Endothelial cell of umbilical vein (primary cell): ENCODE results near the gene FYN. TPM values are rescaled to one million over a fixed set of nuclear protein-coding genes. Genes with fewer than 3 reads are reported as not detected.

Source experiments
- BruUV-seq: library from RNA; stranded (reverse); fragments of 400-500 nt; replicated peaks from 2 replicates; lab custom pipeline; 2021; lab: Mats Ljungman, UMichigan
- CTCF ChIA-PET: fragments of 300-600, 350-600 bp; sonication (Branson Sonifier 250); formaldehyde crosslinking; loops from one replicate; lab custom pipeline; 2021; ENCODE audit warnings: antibody characterized with exemption, inconsistent platforms; lab: Charles Lee
- POLR2A ChIA-PET: fragments of 300-600, 350-600 bp; sonication (Branson Sonifier 250); formaldehyde crosslinking; loops from one replicate; lab custom pipeline; 2021; ENCODE audit warnings: antibody characterized with exemption, inconsistent platforms; lab: Charles Lee
- DNase-seq: peaks from one replicate; pipeline ENCODE4 v3.0.0-alpha.2; 2011; ENCODE audit warnings: low read depth, low spot score
- FAIRE-seq: peaks from 2 replicates; lab custom pipeline; 2011; peaks lifted over from hg19 to GRCh38; lab: Jason Lieb, UNC
- H2AFZ ChIP-seq: 2 replicates; pipeline ENCODE4 v1.6.0; 2012; ENCODE audit warnings: low read depth, low read length, control low read depth, inconsistent platforms
- H3K27ac ChIP-seq: 2 replicates; pipeline ENCODE4 v1.5.1; 2011; ENCODE audit warnings: low read depth, mild to moderate bottlenecking, control low read depth, low read length, moderate library complexity; ENCODE audit not compliant: insufficient read depth
- H3K27me3 ChIP-seq, 2 experiments: 2 replicates each; pipeline versions ENCODE4 v1.6.0 to v1.6.1; 2011; ENCODE audit warnings: low read length in 2 of 2, mixed read lengths in 1 of 2; ENCODE audit not compliant: control insufficient read depth in 2 of 2, insufficient read depth in 2 of 2
- H3K36me3 ChIP-seq, 2 experiments: 2 replicates in 1 of 2; 3 replicates in 1 of 2; pipeline ENCODE4 v1.5.1; 2011; ENCODE audit warnings: low read length in 2 of 2, mild to moderate bottlenecking in 1 of 2, moderate library complexity in 1 of 2; ENCODE audit not compliant: control insufficient read depth in 2 of 2, insufficient read depth in 2 of 2; ENCODE audit errors: extremely low read depth in 1 of 2
- H3K4me1 ChIP-seq: 3 replicates; pipeline ENCODE4 v1.5.1; 2011; ENCODE audit warnings: mild to moderate bottlenecking, low read length; ENCODE audit not compliant: control insufficient read depth, insufficient read depth; ENCODE audit errors: extremely low read depth
- H3K4me2 ChIP-seq: 2 replicates; pipeline ENCODE4 v1.6.1; 2011; ENCODE audit warnings: low read length, control low read depth, mixed read lengths; ENCODE audit not compliant: insufficient read depth
- H3K4me3 ChIP-seq, 3 experiments: fragments of 200-600 bp in 1 of 3; sonication (generic), shearing (Covaris generic) in 1 of 3; replicated peaks in 1 of 3; 2 replicates each; pipeline ENCODE4 v1.5.1; 2011 to 2016; ENCODE audit warnings: control low read depth in 3 of 3, low read length in 3 of 3, mild to moderate bottlenecking in 2 of 3, inconsistent platforms in 1 of 3, low read depth in 1 of 3, moderate library complexity in 1 of 3; ENCODE audit not compliant: insufficient read depth in 1 of 3
- H3K79me2 ChIP-seq: 2 replicates; pipeline ENCODE4 v1.6.0; 2012; ENCODE audit warnings: low read length, inconsistent platforms; ENCODE audit not compliant: control insufficient read depth, insufficient read depth
- H3K9ac ChIP-seq: replicated peaks from 2 replicates; pipeline ENCODE3; 2011; ENCODE audit warnings: low read length, control low read depth; ENCODE audit not compliant: insufficient read depth; ENCODE audit errors: extremely low read depth
- H3K9me1 ChIP-seq: replicated peaks from 3 replicates; pipeline ENCODE4 v1.6.0; 2011; ENCODE audit warnings: mild to moderate bottlenecking, low read length; ENCODE audit not compliant: control insufficient read depth, insufficient read depth; ENCODE audit errors: extremely low read depth
- H3K9me3 ChIP-seq: replicated peaks from 2 replicates; pipeline ENCODE4 v1.5.1; 2012; ENCODE audit warnings: low read length, inconsistent platforms; ENCODE audit not compliant: control insufficient read depth, insufficient read depth
- H4K20me1 ChIP-seq: replicated peaks from 2 replicates; pipeline ENCODE3; 2011; ENCODE audit warnings: mild to moderate bottlenecking, low read length; ENCODE audit not compliant: control insufficient read depth, insufficient read depth; ENCODE audit errors: extremely low read depth
- CTCF ChIP-seq, 2 donors: IDR thresholded peaks; 1 replicate in 1 of 2; 2 replicates in 1 of 2; pipeline ENCODE4 v1.5.1; 2011; ENCODE audit warnings: low read length in 2 of 2, mild to moderate bottlenecking in 2 of 2, moderate library complexity in 2 of 2, control low read depth in 1 of 2, inconsistent platforms in 1 of 2, low read depth in 1 of 2; ENCODE audit not compliant: insufficient read depth in 1 of 2; ENCODE audit errors: extremely low read depth in 1 of 2
- GATA2 ChIP-seq: IDR thresholded peaks from 2 replicates; pipeline ENCODE4 v1.7.0; 2011; ENCODE audit warnings: low read depth, mild to moderate bottlenecking, moderate library complexity, mixed read lengths, low read length; ENCODE audit not compliant: insufficient read length, insufficient read depth
- JUN ChIP-seq: IDR thresholded peaks from 2 replicates; pipeline ENCODE4 v1.6.1; 2011; ENCODE audit warnings: borderline replicate concordance, low read depth; ENCODE audit not compliant: insufficient read length, insufficient read depth
- MYC ChIP-seq: IDR thresholded peaks from one replicate; pipeline ENCODE4 v1.6.1; 2011; ENCODE audit warnings: mild to moderate bottlenecking, low read depth, low read length
- POLR2A ChIP-seq: IDR thresholded peaks from 2 replicates; pipeline ENCODE4 v1.6.1; 2012; ENCODE audit warnings: low read depth, mild to moderate bottlenecking, control low read depth, low read length
- dilution Hi-C: fragments of 300-500 bp; cut with MboI; formaldehyde crosslinking; loops from one replicate; pipeline ENCODE4 v1.15.0; 2019; ENCODE audit warnings: low sequenced_read_pairs; ENCODE audit not compliant: extremely low pct_ligation_motif_present
- intact Hi-C: fragments of 100-400 bp; cut with micrococcal nuclease; formaldehyde crosslinking; loops from one replicate; pipeline ENCODE4 v1.10.0; 2022
- polyA plus RNA-seq, 4 experiments: library from polyadenylated mRNA; depleted of rRNA in 3 of 4; stranded (reverse) in 3 of 4; unstranded in 1 of 4; fragments of >200 nt; gene quantifications; 2 replicates each; pipeline versions ENCODE4 v1.2.1 to v1.2.3, GENCODE V29; 2011 to 2012; ENCODE audit warnings: missing spikeins in 1 of 4
- total RNA-seq: library from RNA; stranded (reverse); gene quantifications from 2 replicates; pipeline ENCODE4 v1.2.3, GENCODE V29; 2021

FYN gene
- total and polyA plus RNA-seq, 2 donors (not counting 3 experiments of a cell fraction or from before 2014, with no cell fraction given) = 69.0 to 143 TPM

- Histone ChIP-seq H3K36me3 (peaks cover 2% of the 10 kb centered on the region in 2 experiments), H3K79me2 (no peaks in the 10 kb centered on the region), H3K9me3 (no peaks in the 10 kb centered on the region), H3K4me1 (peaks cover 31% of the 10 kb centered on the region), H4K20me1 (no peaks in the 10 kb centered on the region), H3K4me3 (no peak overlapping the region), H3K9me1 (no peaks in the 10 kb centered on the region), H3K4me2 (no peak overlapping the region), H3K27me3 (no peaks in the 10 kb centered on the region), H3K9ac (no peak overlapping the region), H2AFZ (no peak overlapping the region), H3K27ac (no peak overlapping the region)
- FAIRE-seq (no peak), DNase-seq (no peak)
- BruUV-seq = no TSS peak
- dilution Hi-C loops (no loop called here), intact Hi-C loops (loop anchor here (5.0 kb wide), 1 partner anchor 379 kb away; no protein-coding TSS in a partner anchor)
- POLR2A ChIA-PET = interaction anchor here (0.6 kb wide), 1 partner anchor 457 kb away, joined by 3 read pairs; no protein-coding TSS in a partner anchor
- CTCF ChIA-PET = interaction anchor here (1.2 kb wide), 1 partner anchor 14 kb away, joined by 3 read pairs; no protein-coding TSS in a partner anchor
- TF ChIP-seq POLR2A (no peak), GATA2 (no peak), MYC (no peak), JUN (no peak)
These were observed 210.3 kb downstream of the FYN start for GRCh38 chr6:111662794-111663593.

- ChIA-PET POLR2A (no interaction called here), CTCF (no interaction called here)
- Histone ChIP-seq H3K4me2 (no peak overlapping the region), H3K9me3 (no peaks in the 10 kb centered on the region), H4K20me1 (no peaks in the 10 kb centered on the region), H3K9me1 (no peaks in the 10 kb centered on the region), H3K4me3 (no peak overlapping the region), H2AFZ (no peak overlapping the region), H3K79me2 (no peaks in the 10 kb centered on the region), H3K4me1 (peaks cover 33% of the 10 kb centered on the region), H3K27me3 (no peaks in the 10 kb centered on the region), H3K36me3 (peaks cover 2% of the 10 kb centered on the region in 2 experiments), H3K27ac (no peak overlapping the region), H3K9ac (no peak overlapping the region)
- dilution Hi-C loops (no loop called here), intact Hi-C loops (loop anchor here (5.0 kb wide), 1 partner anchor 380 kb away; no protein-coding TSS in a partner anchor)
- no peak for TF ChIP-seq CTCF (IDR thresholded peaks at IDR 0.05; ENCODE audit: extremely low read depth in 1 of 2, insufficient read depth in 1 of 2, low read depth in 1 of 2, low read length in 2 of 2)
- DNase-seq (no peak), FAIRE-seq (no peak)
- BruUV-seq = no TSS peak
These were observed 211.0 kb downstream of the FYN start for GRCh38 chr6:111662072-111662793.
